Activated naive CD4-positive, alpha-beta T cell (primary cell): ENCODE measurements around the gene SLC38A10.

Experiments
- DNase-seq, 4 experiments: peaks; one replicate each; lab custom pipeline; 2025; lab: John Stamatoyannopoulos, UW

Gene SLC38A10

GRCh38 chr17:81207610-81208581, 87.2 kb downstream of the SLC38A10 start:
- DNase-seq, result no peak

- DNase-seq, result no peak
These were observed 88.5 kb downstream of the SLC38A10 start for GRCh38 chr17:81206657-81207056.

DNA sequence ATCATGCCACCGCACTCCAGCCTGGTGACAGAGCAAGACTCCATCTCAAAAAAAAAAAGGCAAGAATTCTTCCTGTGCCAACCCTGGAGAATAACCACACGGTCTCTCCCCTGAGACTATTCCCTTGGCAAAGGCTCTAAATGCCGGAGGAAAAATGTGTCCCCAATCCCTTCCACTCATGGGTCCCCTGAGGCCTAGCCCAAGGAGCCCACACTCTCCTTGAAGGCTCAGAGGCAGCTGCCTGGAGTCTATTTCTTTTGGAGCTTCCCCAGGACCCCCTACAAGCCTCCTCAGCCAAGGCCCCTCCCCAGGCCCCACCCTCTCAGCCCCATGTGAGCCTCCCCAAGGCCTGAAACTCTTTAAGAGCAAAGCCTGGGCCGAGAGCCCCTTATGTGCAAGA, 88.9 kb downstream of the SLC38A10 start:
- no peak for DNase-seq

- DNase-seq, result no peak
These were observed 90.5 kb downstream of the SLC38A10 start for GRCh38 chr17:81204578-81204977.

DNA sequence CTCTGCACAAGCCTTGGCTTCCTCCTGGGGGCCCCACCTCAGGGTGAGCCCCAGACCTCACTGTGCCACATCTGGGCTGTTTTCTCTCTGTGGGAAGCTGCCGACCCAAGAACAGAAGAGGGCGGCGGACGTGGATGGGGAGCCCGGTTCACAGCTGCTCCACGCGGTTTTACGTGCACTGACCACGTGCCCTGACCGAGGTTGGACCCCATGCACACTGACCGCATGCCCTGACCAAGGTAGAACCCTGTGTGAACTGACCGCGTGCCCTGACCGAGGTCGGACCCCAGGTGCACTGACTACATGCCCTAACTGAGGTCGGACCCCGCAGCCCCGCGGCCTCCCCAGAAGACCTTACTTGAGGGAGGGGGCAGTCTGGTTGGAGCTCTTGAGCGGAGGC, 92.0 kb downstream of the SLC38A10 start:
- DNase-seq, result no peak

DNA sequence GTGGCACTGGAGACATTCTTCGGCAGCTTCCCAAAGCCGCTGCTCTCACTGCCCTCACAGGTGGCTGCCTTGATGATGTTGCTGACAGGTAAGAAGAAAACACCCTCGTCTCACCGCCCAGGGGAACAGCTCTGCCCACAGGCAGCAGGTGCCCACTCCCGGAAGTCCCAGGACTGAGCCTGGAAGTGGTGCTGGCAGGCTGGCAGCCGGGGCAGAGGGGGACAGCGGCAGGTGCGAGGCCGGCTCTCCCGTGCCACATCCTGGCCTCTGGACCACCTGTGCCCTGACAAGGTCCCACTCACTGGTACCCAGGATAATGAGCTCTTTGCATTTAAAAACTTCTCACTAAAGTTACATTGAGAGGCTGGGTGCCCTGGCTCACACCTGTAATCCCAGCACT, 92.8 kb downstream of the SLC38A10 start:
- no peak for DNase-seq

DNA sequence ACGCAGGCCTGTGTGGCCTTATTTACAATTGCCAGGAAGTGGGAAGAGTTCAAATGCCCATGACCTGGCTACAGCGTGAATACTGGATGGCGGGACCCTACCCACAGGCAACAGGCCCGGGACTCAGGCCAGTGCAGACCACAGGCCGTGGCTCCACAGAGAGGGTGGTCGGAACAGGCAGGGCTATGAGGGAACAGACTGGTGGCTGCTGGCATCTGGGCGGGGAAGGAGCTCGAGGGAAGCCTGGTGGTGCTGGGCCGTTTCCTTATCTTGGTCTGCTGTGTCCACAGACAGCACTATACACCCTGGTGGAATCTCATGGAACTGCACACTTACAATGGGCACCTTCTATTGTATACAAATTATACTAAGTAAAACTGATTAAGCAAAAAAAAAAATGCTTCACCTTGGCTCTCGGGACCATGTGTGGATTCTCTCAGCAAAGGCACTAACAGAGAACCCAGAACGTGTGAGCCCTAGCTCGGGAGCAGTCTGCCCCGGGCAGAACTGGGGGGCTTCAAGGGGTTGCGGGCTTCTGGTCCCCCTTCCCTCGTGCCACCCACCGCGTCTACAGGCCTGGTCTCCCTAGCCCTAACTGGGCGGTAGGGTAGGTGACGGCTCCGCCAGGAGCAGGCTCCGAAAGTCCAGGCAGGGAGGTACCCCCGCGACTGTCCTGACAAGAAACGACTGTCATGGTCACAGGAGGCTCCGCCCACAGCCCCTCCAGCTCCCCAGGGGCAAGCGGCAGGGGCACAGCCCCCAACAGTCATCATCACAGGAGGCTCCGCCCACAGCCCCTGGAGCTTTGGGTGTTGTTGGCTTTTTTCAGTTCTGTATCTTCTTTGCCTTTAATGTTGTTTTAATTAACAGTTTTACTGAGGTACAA, 94.2 kb downstream of the SLC38A10 start:
- DNase-seq, result no peak

- DNase-seq, result no peak
These were observed 94.9 kb downstream of the SLC38A10 start for GRCh38 chr17:81200201-81200600.

DNA sequence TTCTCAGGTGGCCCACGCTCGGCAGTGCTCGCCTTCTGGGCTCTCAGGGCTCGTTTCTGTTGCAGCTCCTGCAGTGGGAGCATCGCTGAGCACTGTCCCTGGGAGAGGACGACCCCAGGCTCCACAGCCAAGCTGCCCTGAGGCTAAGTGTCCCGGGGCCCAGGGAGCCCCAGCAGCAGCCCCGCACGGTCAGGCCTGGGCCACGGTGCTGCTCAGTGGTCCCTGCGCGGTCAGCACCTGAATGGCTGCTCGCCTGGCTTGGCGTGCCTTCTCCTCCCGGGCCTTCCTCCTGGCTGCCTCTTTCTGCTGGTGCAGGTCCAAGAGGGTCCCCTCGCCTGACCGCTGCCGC, 95.7 kb downstream of the SLC38A10 start:
- no peak for DNase-seq

GRCh38 chr17:81198826-81199481, 96.2 kb downstream of the SLC38A10 start:
- DNase-seq, result no peak

DNA sequence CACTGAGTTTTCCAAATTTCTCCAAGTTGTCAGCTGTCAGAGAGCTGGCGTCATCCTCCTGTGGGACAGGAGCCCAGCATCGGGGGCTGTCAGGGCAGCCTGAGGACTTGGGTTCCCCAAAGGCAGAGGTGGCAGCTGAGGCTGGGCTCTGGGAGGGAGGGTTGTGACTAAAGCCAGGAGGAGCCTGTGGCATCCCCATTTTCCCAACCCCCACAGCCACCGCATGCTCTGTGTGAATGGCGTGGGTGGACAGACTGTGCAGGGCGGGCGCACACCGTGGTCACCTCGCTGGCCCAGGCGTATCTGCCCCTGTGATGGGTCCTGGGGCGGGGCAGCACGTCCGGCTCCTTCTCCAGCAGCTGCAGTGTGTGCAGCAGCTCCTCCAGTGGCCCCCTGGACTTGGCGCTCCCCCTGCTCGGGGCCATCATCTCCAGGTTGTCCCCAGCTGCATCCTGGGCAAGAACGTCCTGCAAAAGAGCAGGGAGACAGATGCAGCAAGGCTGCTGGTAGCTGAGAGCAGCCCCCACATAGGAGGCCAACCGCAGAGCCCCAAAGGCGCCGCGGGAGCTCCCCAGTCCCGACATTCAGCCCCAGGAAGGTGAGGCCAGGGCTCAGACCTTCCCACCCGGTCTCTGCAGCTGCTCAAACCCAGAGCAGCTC, 97.1 kb downstream of the SLC38A10 start:
- DNase-seq, result no peak

GRCh38 chr17:81197409-81197795, 97.7 kb downstream of the SLC38A10 start:
- no peak for DNase-seq

DNA sequence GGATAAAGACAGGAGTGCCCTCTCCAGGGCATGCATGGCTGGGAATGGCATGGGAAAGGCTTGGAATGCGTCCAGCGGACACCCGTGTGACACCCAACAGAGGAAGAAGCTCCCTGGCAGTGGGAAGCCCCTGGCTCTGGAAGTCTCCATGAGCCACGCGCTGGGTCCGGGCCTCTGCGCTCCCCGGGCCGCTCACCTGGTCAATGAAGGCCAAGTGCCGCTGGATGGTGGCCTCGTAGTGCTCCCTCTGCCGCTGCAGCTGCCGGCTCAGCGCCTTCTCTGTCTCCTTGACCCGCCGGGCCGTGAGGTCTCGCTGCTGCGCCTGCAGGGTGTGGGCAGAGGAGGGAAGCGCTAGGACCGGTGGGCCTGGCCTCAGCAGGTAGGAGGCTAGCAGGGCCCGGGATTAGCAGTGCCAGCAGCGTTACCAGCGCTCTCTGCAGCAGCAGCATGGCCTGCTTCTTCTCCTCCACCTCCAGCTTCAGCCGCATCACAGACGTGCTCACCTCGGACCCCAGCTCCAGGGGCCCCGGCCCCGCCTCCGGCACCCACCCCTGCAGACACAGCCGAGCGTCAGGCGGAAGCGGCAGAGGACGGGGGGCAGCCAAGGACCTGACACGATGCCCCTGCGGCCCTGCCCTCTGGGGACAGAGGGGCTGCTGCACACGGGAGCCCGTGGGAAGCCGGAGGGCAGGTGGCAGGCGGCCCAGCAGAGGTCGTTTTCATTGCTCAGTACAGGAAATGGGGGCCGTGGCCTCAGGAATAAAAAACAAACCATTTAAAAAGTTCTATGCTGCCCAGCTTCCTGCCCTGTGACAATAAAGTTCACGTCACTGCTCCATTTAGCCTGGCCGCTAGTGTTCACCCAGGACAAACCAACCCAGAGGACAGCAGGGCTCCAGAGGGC, 98.3 kb downstream of the SLC38A10 start:
- no peak for DNase-seq

DNA sequence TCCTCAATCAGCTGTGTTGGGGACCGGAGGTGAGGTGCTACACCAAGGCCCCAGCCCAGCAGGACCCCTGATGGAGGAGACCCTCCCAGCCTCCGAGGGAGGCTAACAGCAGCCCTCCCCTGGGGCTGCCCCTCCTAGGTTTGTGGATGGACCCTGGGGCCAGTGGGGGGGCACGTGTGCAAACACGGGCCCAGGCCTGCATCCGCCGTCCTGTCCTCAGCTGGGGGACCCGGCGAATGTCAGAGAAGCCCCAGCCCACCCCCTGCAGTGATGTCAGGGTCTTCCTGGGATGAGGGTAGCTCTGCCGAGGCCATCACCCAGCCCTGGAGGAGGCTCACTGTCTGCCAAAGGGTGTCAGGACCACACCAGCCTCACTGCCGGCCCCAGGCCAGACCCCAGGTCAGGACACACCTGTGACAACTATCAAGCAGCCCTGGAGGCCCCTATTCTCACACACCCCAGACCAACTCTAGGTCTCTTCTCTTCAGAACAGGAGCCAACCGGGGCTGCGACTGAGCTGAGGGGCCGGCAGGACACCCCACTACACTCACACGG, 99.1 kb downstream of the SLC38A10 start:
- DNase-seq, result no peak
